AG09309 (cell line): ENCODE results near the gene BICRAL.
A peak's percentile ranks its signal among the peaks of the same experiment; 100 is the strongest.

Experiments
- DNase-seq: peaks from one replicate; pipeline ENCODE4 v3.0.0-alpha.2; 2010; ENCODE audit warnings: low read depth
- H3K4me3 ChIP-seq: 2 replicates; pipeline ENCODE4 v1.5.1; 2011; ENCODE audit warnings: mild to moderate bottlenecking, low read depth, low read length, moderate library complexity; ENCODE audit not compliant: control insufficient read depth
- CTCF ChIP-seq: IDR thresholded peaks from 2 replicates; pipeline ENCODE4 v1.5.1; 2011; ENCODE audit warnings: mild to moderate bottlenecking, low read depth, low read length, inconsistent platforms; ENCODE audit not compliant: insufficient read depth, control insufficient read depth; ENCODE audit errors: missing control alignments

Gene BICRAL

DNA sequence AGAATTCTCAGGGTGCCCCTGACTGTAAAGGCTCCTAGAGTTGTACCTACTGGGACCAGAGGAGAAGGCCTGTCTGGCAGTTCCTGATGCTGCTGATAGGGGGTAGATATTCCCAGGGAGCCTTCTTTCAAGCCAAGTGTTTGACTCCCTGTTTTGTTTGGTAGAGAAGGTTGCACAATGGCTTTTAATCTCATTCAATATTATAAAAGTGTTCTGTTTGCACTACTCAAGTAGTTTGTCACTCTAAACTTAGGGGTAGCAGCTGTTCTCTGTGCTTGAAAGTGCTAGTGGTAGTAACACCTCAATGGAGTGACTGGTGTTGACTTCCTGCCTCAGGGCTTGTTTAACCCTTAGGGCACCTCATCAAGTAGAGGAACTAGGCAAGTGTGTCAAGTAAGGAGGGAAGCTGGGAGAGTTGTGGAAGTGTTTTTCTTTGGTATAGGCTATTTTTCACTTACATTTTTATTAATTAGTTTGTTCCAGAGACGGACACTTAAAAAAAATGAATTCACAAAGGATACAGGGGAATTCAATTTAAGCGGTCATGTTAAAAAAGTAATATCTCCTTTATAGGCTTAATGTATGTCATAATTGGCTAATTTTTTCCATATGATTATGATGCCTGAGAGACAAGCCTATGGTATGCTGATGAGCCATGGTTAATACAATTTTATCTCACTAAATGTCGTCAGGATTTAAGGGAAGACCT is 38.1 kb downstream of the BICRAL start:
- H3K4me3 ChIP-seq = no peak overlapping the region
- peak; percentile 18 for TF ChIP-seq CTCF
- no peak for DNase-seq

GRCh38 chr6:42820512-42821340 is 38.9 kb downstream of the BICRAL start:
- no peak overlapping the region for H3K4me3 ChIP-seq
- DNase-seq = no peak
- TF ChIP-seq CTCF = no peak

GRCh38 chr6:42821341-42821668 is 39.5 kb downstream of the BICRAL start:
- TF ChIP-seq CTCF = no peak
- DNase-seq = no peak
- H3K4me3 ChIP-seq = no peak overlapping the region

GRCh38 chr6:42821846-42822245 is 40.0 kb downstream of the BICRAL start:
- no peak for TF ChIP-seq CTCF
- no peak for DNase-seq
- no peak overlapping the region for H3K4me3 ChIP-seq

DNA sequence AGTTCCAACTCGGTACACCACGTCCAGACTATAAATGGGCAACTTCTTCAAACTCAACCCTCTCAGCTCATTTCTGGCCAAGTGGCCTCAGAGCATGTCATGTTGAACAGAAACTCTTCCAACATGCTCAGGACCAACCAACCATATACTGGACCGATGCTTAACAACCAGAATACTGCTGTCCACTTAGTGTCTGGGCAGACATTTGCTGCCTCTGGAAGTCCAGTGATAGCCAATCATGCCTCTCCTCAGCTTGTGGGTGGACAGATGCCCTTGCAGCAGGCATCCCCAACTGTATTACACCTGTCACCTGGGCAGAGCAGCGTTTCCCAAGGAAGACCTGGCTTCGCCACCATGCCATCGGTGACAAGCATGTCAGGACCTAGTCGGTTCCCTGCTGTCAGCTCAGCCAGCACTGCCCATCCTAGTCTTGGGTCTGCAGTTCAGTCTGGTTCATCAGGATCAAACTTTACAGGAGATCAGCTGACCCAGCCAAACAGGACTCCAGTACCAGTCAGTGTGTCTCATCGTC is 47.8 kb downstream of the BICRAL start:
- no peak for TF ChIP-seq CTCF
- no peak overlapping the region for H3K4me3 ChIP-seq
- DNase-seq = no peak

DNA sequence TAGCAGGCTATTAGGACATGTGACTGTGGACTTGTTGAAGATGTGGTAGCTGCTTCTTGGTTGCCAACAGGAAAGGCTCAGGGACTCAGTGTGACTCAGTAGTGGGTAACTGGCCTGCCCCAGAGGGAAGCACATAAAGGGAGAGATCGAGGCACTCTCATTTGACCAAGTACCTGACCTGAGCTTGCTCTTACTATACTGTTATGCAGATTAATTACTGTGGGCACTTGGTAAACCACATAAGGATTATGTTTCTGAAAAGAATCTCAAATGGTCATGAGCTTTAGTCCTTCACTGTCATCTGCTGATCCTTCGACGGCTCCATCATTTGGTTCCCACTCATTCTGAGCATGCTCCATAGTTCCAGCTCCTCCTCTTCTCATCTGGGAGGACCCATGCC is 49.4 kb downstream of the BICRAL start:
- H3K4me3 ChIP-seq = no peak overlapping the region
- no peak for DNase-seq
- no peak for TF ChIP-seq CTCF
